Smooth muscle cell (in vitro differentiated cells): Measurements from ENCODE around the gene ADCY2. TPM values are rescaled to one million over a fixed set of nuclear protein-coding genes. Genes with fewer than 3 reads are reported as not detected.
A peak's percentile ranks its signal among the peaks of the same experiment; 100 is the strongest.

Experiments used
- DNase-seq: peaks from one replicate; lab custom pipeline; 2025; ENCODE audit not compliant: unreplicated experiment; lab: John Stamatoyannopoulos, UW
- H2AFZ ChIP-seq: fragments of 200-600 bp; sonication (generic); 2 replicates; pipeline ENCODE4 v1.6.0; 2016; ENCODE audit warnings: antibody characterized with exemption, low read depth, mild to moderate bottlenecking
- H3F3A ChIP-seq: fragments of 200-600 bp; sonication (generic); 2 replicates; pipeline ENCODE4 v1.6.0; 2017; ENCODE audit warnings: antibody characterized with exemption, low read depth
- H3K27ac ChIP-seq: fragments of 200-600 bp; sonication (generic); 2 replicates; pipeline ENCODE4 v1.5.1; 2016; ENCODE audit warnings: low read depth, mild to moderate bottlenecking
- H3K27me3 ChIP-seq: fragments of 200-600 bp; sonication (generic); 2 replicates; pipeline ENCODE4 v1.6.1; 2016; ENCODE audit warnings: low read depth, mild to moderate bottlenecking
- H3K36me3 ChIP-seq: fragments of 200-600 bp; sonication (generic); 2 replicates; pipeline ENCODE4 v1.5.1; 2016; ENCODE audit warnings: low read depth
- H3K4me1 ChIP-seq: fragments of 200-600 bp; sonication (generic); 2 replicates; pipeline ENCODE4 v1.5.1; 2016; ENCODE audit warnings: low read depth
- H3K4me2 ChIP-seq: fragments of 200-600 bp; sonication (generic); 2 replicates; pipeline ENCODE4 v1.6.0; 2016; ENCODE audit warnings: mild to moderate bottlenecking
- H3K4me3 ChIP-seq: fragments of 200-600 bp; sonication (generic); 2 replicates; pipeline ENCODE4 v1.5.1; 2016; ENCODE audit warnings: mild to moderate bottlenecking
- H3K79me2 ChIP-seq: fragments of 200-600 bp; sonication (generic); 2 replicates; pipeline ENCODE4 v1.6.0; 2016; ENCODE audit warnings: low read depth, mild to moderate bottlenecking
- H3K9ac ChIP-seq: fragments of 200-600 bp; sonication (generic); 2 replicates; pipeline ENCODE4 v1.6.0; 2016; ENCODE audit warnings: low read depth
- H3K9me3 ChIP-seq: fragments of 200-600 bp; sonication (generic); replicated peaks from 2 replicates; pipeline ENCODE4 v1.5.1; 2016; ENCODE audit warnings: low read depth
- H4K20me1 ChIP-seq: fragments of 200-600 bp; sonication (generic); 2 replicates; pipeline ENCODE4 v1.6.0; 2016; ENCODE audit warnings: low read depth
- WGBS: methylation state at CpG from one replicate; pipeline ENCODE4 v1.1.7; 2016; ENCODE audit warnings: low lambda C conversion rate; 5-methylcytosine and 5-hydroxymethylcytosine counted together
- polyA plus RNA-seq: library from polyadenylated mRNA; unstranded; fragments of >200 nt; fragmentation: Nextera tagmentation; extraction: Ambion mirVana; gene quantifications from 2 replicates; pipeline ENCODE4 v1.2.1, GENCODE V29; 2016
- total RNA-seq: library from RNA; depleted of rRNA; stranded (reverse); fragments of >200 nt; gene quantifications from 2 replicates; pipeline ENCODE4 v1.2.3, GENCODE V29; 2014
- TF ChIP-seq, protein P1 (sequence below): fragments of 200-600 bp; sonication (generic); IDR thresholded peaks from 2 replicates; pipeline ENCODE4 v1.5.1; 2017; ENCODE audit warnings: borderline replicate concordance, mild to moderate bottlenecking, antibody characterized with exemption; ENCODE audit not compliant: insufficient read depth, poor library complexity, severe bottlenecking

ADCY2 gene
- total and polyA plus RNA-seq, 2 experiments from 2014 or later = 2.8 to 8.0 TPM

- Histone ChIP-seq H3K4me3 (no peak overlapping the region), H3K4me1 (no peaks in the 10 kb centered on the region), H3K9me3 (no peaks in the 10 kb centered on the region), H3K36me3 (no peaks in the 10 kb centered on the region), H3F3A (no peaks in the 10 kb centered on the region), H3K9ac (no peak overlapping the region), H3K27me3 (no peaks in the 10 kb centered on the region), H3K27ac (no peak overlapping the region), H3K79me2 (no peaks in the 10 kb centered on the region), H4K20me1 (no peaks in the 10 kb centered on the region), H2AFZ (no peak overlapping the region), H3K4me2 (no peak overlapping the region)
- 73% methylated on average over 5 of the region's 5 CpGs for WGBS
- DNase-seq = no peak
- TF ChIP-seq, protein P1, sequence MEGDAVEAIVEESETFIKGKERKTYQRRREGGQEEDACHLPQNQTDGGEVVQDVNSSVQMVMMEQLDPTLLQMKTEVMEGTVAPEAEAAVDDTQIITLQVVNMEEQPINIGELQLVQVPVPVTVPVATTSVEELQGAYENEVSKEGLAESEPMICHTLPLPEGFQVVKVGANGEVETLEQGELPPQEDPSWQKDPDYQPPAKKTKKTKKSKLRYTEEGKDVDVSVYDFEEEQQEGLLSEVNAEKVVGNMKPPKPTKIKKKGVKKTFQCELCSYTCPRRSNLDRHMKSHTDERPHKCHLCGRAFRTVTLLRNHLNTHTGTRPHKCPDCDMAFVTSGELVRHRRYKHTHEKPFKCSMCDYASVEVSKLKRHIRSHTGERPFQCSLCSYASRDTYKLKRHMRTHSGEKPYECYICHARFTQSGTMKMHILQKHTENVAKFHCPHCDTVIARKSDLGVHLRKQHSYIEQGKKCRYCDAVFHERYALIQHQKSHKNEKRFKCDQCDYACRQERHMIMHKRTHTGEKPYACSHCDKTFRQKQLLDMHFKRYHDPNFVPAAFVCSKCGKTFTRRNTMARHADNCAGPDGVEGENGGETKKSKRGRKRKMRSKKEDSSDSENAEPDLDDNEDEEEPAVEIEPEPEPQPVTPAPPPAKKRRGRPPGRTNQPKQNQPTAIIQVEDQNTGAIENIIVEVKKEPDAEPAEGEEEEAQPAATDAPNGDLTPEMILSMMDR = no peak
Measured at GRCh38 chr5:7705261-7705660, 309.3 kb downstream of the ADCY2 start.

GRCh38 chr5:7705736-7706135, 309.8 kb downstream of the ADCY2 start:
- DNase-seq = no peak

DNA sequence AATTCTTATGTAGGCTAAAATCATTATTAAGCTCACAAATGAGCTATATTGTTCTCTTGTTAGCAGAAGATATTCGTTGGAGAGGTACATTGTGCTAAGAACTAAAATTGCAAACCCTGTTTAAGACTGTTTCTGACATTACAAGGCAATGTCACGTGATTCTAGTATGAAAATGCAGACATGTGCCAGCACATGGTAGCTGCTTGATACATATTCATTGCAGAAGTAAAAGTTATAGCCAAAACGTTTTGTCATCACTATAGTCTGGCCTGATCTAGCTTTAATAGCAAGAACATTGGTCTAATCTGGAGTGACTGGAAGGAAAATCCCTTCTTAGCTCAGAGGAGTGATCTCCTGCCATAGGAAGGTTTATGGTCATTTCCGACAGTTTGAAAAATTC, 310.3 kb downstream of the ADCY2 start:
- Histone ChIP-seq H3K27me3 (no peaks in the 10 kb centered on the region), H3K79me2 (no peaks in the 10 kb centered on the region), H3F3A (no peaks in the 10 kb centered on the region), H3K4me3 (no peak overlapping the region), H3K27ac (no peak overlapping the region), H3K36me3 (no peaks in the 10 kb centered on the region), H3K9me3 (no peaks in the 10 kb centered on the region), H4K20me1 (no peaks in the 10 kb centered on the region), H3K4me1 (no peaks in the 10 kb centered on the region), H3K9ac (no peak overlapping the region), H3K4me2 (no peak overlapping the region), H2AFZ (no peak overlapping the region)
- WGBS = 83% methylated on average over 4 of the region's 4 CpGs
- DNase-seq = no peak
- TF ChIP-seq, protein P1 = no peak

More at GRCh38 chr5:7705736-7706135, 309.8 kb downstream of the ADCY2 start:
- no peak overlapping the region for H3K4me3 ChIP-seq
- H3K4me2 ChIP-seq = no peak overlapping the region
- H3K79me2 ChIP-seq = no peaks in the 10 kb centered on the region
- no peak overlapping the region for H3K27ac ChIP-seq
- H4K20me1 ChIP-seq = no peaks in the 10 kb centered on the region
- TF ChIP-seq, protein P1 = no peak
- 95% methylated on average over 6 of the region's 6 CpGs for whole genome bisulfite sequencing
- no peaks in the 10 kb centered on the region for H3K4me1 ChIP-seq
- no peak overlapping the region for H3K9ac ChIP-seq
- H3K9me3 ChIP-seq = no peaks in the 10 kb centered on the region
- no peaks in the 10 kb centered on the region for H3K36me3 ChIP-seq
- H3K27me3 ChIP-seq = no peaks in the 10 kb centered on the region
- H2AFZ ChIP-seq = no peak overlapping the region
- H3F3A ChIP-seq = no peaks in the 10 kb centered on the region

- H3K4me3 ChIP-seq = no peak overlapping the region
- 4% methylated on average over 6 of the region's 6 CpGs for WGBS
- H2AFZ ChIP-seq = peak overlapping the region; percentile 32
- no peaks in the 10 kb centered on the region for H4K20me1 ChIP-seq
- no peaks in the 10 kb centered on the region for H3K36me3 ChIP-seq
- no peaks in the 10 kb centered on the region for H3K9me3 ChIP-seq
- H3F3A ChIP-seq = peaks cover 21% of the 10 kb centered on the region
- H3K79me2 ChIP-seq = no peaks in the 10 kb centered on the region
- TF ChIP-seq, protein P1 = no peak
- no peaks in the 10 kb centered on the region for H3K27me3 ChIP-seq
- peaks cover 14% of the 10 kb centered on the region for H3K4me1 ChIP-seq
- no peak for DNase-seq
- H3K4me2 ChIP-seq = peak overlapping the region; percentile 64
- peak overlapping the region; percentile 94 for H3K27ac ChIP-seq
- peak overlapping the region; percentile 68 for H3K9ac ChIP-seq
Measured at GRCh38 chr5:7714119-7714518, 318.2 kb downstream of the ADCY2 start.
